Spleen (tissue), 11 donors: ENCODE data around the gene UBA52. TPM values are rescaled to one million over a fixed set of nuclear protein-coding genes. Genes with fewer than 3 reads are reported as not detected.

Experiments
- DNase-seq: peaks from one replicate; pipeline ENCODE4 v3.0.0-alpha.2; 2020
- H3K27ac ChIP-seq, 8 donors: fragments of 200-600 bp; sonication (generic) in 7 of 8; 1 replicate in 4 of 8; 2 replicates in 4 of 8; pipeline versions ENCODE4 v1.5.0 to v1.8.0; 2016 to 2021; ENCODE audit warnings: inconsistent platforms in 4 of 8, mild to moderate bottlenecking in 4 of 8, moderate library complexity in 1 of 8
- H3K27me3 ChIP-seq, 7 donors: fragments of 200-600 bp; sonication (generic) in 6 of 7; replicated peaks in 1 of 7; 1 replicate in 4 of 7; 2 replicates in 3 of 7; pipeline versions ENCODE4 v1.5.0 to v1.8.0; 2016 to 2021; ENCODE audit warnings: inconsistent platforms in 3 of 7, mild to moderate bottlenecking in 1 of 7
- H3K36me3 ChIP-seq, 6 donors: fragments of 200-600 bp; sonication (generic) in 5 of 6; 1 replicate in 4 of 6; 2 replicates in 2 of 6; pipeline versions ENCODE4 v1.5.0 to v1.8.0; 2016 to 2021; ENCODE audit warnings: inconsistent platforms in 2 of 6
- H3K4me1 ChIP-seq, 6 donors: fragments of 200-600 bp; sonication (generic) in 5 of 6; 1 replicate in 3 of 6; 2 replicates in 3 of 6; pipeline versions ENCODE4 v1.5.0 to v1.8.0; 2016 to 2021; ENCODE audit warnings: inconsistent platforms in 3 of 6
- H3K4me3 ChIP-seq, 8 donors: fragments of 200-600 bp; sonication (generic) in 7 of 8; 1 replicate in 4 of 8; 2 replicates in 4 of 8; pipeline versions ENCODE4 v1.5.0 to v1.8.0; 2016 to 2021; ENCODE audit warnings: inconsistent platforms in 4 of 8, mild to moderate bottlenecking in 4 of 8, moderate library complexity in 2 of 8
- H3K9me3 ChIP-seq, 8 donors: fragments of 200-600 bp; sonication (generic) in 7 of 8; 1 replicate in 4 of 8; 2 replicates in 4 of 8; pipeline versions ENCODE4 v1.5.0 to v1.8.0; 2016 to 2021; ENCODE audit warnings: inconsistent platforms in 4 of 8
- CTCF ChIP-seq, 11 experiments: fragments of 200-600 bp in 7 of 11; fragments of 450-650 bp in 4 of 11; sonication (generic) in 4 of 11; IDR thresholded peaks in 8 of 11; conservative IDR thresholded peaks in 3 of 11; 1 replicate in 7 of 11; 2 replicates in 4 of 11; pipeline versions ENCODE4 v1.4.0 to v1.8.0; 2016 to 2021; ENCODE audit warnings: antibody characterized with exemption in 11 of 11, inconsistent platforms in 4 of 11, mild to moderate bottlenecking in 1 of 11
- POLR2A ChIP-seq, 3 donors: fragments of 450-650 bp; IDR thresholded peaks; one replicate each; pipeline ENCODE4 v1.5.1; 2017; ENCODE audit warnings: antibody characterized with exemption in 3 of 3, mild to moderate bottlenecking in 1 of 3
- POLR2AphosphoS5 ChIP-seq, 3 donors: sonication (generic); formaldehyde crosslinking; IDR thresholded peaks; one replicate each; pipeline ENCODE4 v1.5.1; 2017; ENCODE audit warnings: antibody characterized with exemption in 3 of 3
- WGBS, 5 donors: extraction: QIAGEN DNeasy Blood & Tissue Kit in 3 of 5; methylation state at CpG; one replicate each; pipeline versions ENCODE4 v1.1.5 to v1.1.7; 2013 to 2018; 5-methylcytosine and 5-hydroxymethylcytosine counted together
- intact Hi-C: fragments of 100-400 bp; cut with DNase I; formaldehyde crosslinking; loops from one replicate; pipeline ENCODE4 v1.15.0; 2023; ENCODE audit warnings: low total_unique reads
- polyA plus RNA-seq, 3 donors: library from polyadenylated mRNA; stranded (reverse); fragments of 200-250 nt; gene quantifications; one replicate each; pipeline ENCODE4 v1.2.1, GENCODE V29; 2013
- total RNA-seq, 7 donors: library from RNA; depleted of rRNA in 3 of 7; stranded (reverse); fragments of >200 nt in 3 of 7; fragmentation: NEBNext Ultra II Directional in 4 of 7; extraction: Animal tissue kit (Norgen Biotek cat#: 25700) in 4 of 7; gene quantifications; one replicate each; pipeline versions ENCODE4 v1.1.0 to v1.2.1, GENCODE V29; 2016 to 2021
- donor health status: healthy with polysubstance abuse.
- donor health status: DM: no; HTN: no; CAD: no; lungs with moderate emphysema.
- donor health status: DM: no; HTN: no; CAD: no.
- donor health status: Bipolar disorder and iron deficiency.
- donor health status: healthy.
- donor health status: DM: no; HTN: no; CAD: no.
- donor health status: DM: yes; HTN: yes; CAD: no.

UBA52 gene
- total and polyA plus RNA-seq, 10 donors = 650 to 2,132 (median 1,063) TPM

- Histone ChIP-seq H3K27ac (no peak overlapping the region), H3K9me3 (no peaks in the 10 kb centered on the region), H3K4me3 (no peak overlapping the region), H3K4me1 (peaks cover 16 to 30% (median 25%) of the 10 kb centered on the region in 6 donors), H3K27me3 (peaks cover 10 to 90% (median 48%) of the 10 kb centered on the region in 7 donors), H3K36me3 (no peaks in the 10 kb centered on the region)
- intact Hi-C loops = no loop called here
- 85 to 95% (median 91%) methylated on average over 3 of the region's 3 CpGs for WGBS, 5 donors
- DNase-seq = no peak
- TF ChIP-seq POLR2AphosphoS5 (IDR thresholded peaks at IDR 0.05) (no peak), CTCF (IDR thresholded peaks at IDR 0.05 in 8 of 11, conservative IDR thresholded peaks at IDR 0.05 in 3 of 11) (no peak), POLR2A (IDR thresholded peaks at IDR 0.05) (no peak)
Measured at GRCh38 chr19:18616023-18616422, 44.4 kb downstream of the UBA52 start.

- no peak overlapping the region for H3K4me3 ChIP-seq
- no peak for DNase-seq
- no peak overlapping the region for H3K27ac ChIP-seq
- intact Hi-C loops = no loop called here
- TF ChIP-seq POLR2AphosphoS5 (IDR thresholded peaks at IDR 0.05) = no peak
- TF ChIP-seq CTCF (IDR thresholded peaks at IDR 0.05 in 8 of 11, conservative IDR thresholded peaks at IDR 0.05 in 3 of 11) = no peak
- TF ChIP-seq POLR2A (IDR thresholded peaks at IDR 0.05) = no peak
- H3K36me3 ChIP-seq = no peaks in the 10 kb centered on the region
- peaks cover 0 to 75% (median 33%) of the 10 kb centered on the region in 7 donors for H3K27me3 ChIP-seq
- peaks cover under 1 to 14% (median 9%) of the 10 kb centered on the region in 6 donors for H3K4me1 ChIP-seq
- H3K9me3 ChIP-seq = no peaks in the 10 kb centered on the region
Measured at GRCh38 chr19:18617562-18617961, 45.9 kb downstream of the UBA52 start.

- no peak for DNase-seq
- H3K27ac ChIP-seq = no peak overlapping the region
- 85 to 98% (median 91%) methylated on average over 2 to 13 of the region's 13 CpGs for WGBS, 5 donors
- TF ChIP-seq POLR2A (IDR thresholded peaks at IDR 0.05) (no peak), POLR2AphosphoS5 (IDR thresholded peaks at IDR 0.05) (no peak), CTCF (IDR thresholded peaks at IDR 0.05 in 8 of 11, conservative IDR thresholded peaks at IDR 0.05 in 3 of 11) (no peak)
- intact Hi-C loops = no loop called here
- peaks cover 0 to 7% (median 3%) of the 10 kb centered on the region in 6 donors for H3K4me1 ChIP-seq
- no peak overlapping the region for H3K4me3 ChIP-seq
- no peaks in the 10 kb centered on the region for H3K36me3 ChIP-seq
- H3K9me3 ChIP-seq = no peaks in the 10 kb centered on the region
- H3K27me3 ChIP-seq = peaks cover 0 to 68% (median 26%) of the 10 kb centered on the region in 7 donors
Measured at GRCh38 chr19:18618236-18618635, 46.6 kb downstream of the UBA52 start.

- no peaks in the 10 kb centered on the region for H3K36me3 ChIP-seq
- intact Hi-C loops = no loop called here
- WGBS, 5 donors = 79 to 91% (median 83%) methylated on average over 10 of the region's 10 CpGs
- no peaks in the 10 kb centered on the region for H3K4me1 ChIP-seq
- DNase-seq = no peak
- TF ChIP-seq POLR2AphosphoS5 (IDR thresholded peaks at IDR 0.05) (no peak), CTCF (IDR thresholded peaks at IDR 0.05 in 8 of 11, conservative IDR thresholded peaks at IDR 0.05 in 3 of 11) (no peak), POLR2A (IDR thresholded peaks at IDR 0.05) (no peak)
- peaks cover 0 to 48% (median 5%) of the 10 kb centered on the region in 7 donors for H3K27me3 ChIP-seq
- H3K27ac ChIP-seq = no peak overlapping the region
- H3K4me3 ChIP-seq = no peak overlapping the region
- H3K9me3 ChIP-seq = no peaks in the 10 kb centered on the region
Measured at GRCh38 chr19:18620311-18620710, 48.7 kb downstream of the UBA52 start.
